ENCODE results near the gene CNN2.

CNN2 gene

DNA sequence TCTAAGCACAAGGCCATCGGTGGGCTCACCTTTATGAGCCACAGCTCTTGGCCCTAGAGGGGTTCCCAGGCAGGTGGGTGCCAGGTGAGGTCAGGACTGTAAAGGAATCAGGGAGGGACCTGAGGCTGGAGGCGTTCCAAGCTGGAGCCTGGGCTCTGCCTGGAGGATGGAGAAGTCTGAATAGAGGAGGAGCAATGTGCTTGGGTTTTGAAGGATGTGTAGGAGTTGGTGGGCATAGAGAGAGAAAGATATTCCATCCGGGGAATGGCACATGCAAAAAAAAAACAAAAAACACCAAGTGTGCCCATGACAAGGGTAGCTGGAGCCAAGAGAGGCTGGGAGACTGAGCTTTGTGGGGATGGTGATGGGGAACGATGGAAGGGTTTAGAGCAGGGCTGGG lies 23.8 kb upstream of the CNN2 start:
- TF ChIP-seq, protein P1, sequence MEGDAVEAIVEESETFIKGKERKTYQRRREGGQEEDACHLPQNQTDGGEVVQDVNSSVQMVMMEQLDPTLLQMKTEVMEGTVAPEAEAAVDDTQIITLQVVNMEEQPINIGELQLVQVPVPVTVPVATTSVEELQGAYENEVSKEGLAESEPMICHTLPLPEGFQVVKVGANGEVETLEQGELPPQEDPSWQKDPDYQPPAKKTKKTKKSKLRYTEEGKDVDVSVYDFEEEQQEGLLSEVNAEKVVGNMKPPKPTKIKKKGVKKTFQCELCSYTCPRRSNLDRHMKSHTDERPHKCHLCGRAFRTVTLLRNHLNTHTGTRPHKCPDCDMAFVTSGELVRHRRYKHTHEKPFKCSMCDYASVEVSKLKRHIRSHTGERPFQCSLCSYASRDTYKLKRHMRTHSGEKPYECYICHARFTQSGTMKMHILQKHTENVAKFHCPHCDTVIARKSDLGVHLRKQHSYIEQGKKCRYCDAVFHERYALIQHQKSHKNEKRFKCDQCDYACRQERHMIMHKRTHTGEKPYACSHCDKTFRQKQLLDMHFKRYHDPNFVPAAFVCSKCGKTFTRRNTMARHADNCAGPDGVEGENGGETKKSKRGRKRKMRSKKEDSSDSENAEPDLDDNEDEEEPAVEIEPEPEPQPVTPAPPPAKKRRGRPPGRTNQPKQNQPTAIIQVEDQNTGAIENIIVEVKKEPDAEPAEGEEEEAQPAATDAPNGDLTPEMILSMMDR (conservative IDR thresholded peaks at IDR 0.05; ENCODE audit: low read length): no peak
- no peak for DNase-seq (ENCODE audit: low read depth)
- no peak overlapping the region for H3K4me3 ChIP-seq (ENCODE audit: low read length)

DNA sequence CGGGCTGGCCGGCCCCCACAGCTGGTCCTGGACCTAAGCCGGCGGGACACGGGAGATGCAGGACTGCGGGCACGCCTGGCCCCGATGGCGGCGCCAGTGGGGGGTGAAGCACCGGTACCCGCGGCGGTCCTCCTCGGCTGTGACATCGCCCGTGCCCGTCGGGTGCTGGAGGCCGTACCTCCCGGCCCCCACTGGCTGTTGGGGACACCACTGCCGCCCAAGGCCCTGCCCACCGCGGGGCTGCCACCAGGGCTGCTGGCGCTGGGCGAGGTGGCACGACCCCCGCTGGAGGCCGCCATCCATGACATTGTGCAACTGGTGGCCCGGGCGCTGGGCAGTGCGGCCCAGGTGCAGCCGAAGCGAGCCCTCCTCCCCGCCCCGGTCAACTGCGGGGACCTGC lies 23.1 kb upstream of the CNN2 start:
- TF ChIP-seq, protein P1 (conservative IDR thresholded peaks at IDR 0.05; ENCODE audit: low read length): no peak
- DNase-seq (ENCODE audit: low read depth): no peak
- no peak overlapping the region for H3K4me3 ChIP-seq (ENCODE audit: low read length)

DNA sequence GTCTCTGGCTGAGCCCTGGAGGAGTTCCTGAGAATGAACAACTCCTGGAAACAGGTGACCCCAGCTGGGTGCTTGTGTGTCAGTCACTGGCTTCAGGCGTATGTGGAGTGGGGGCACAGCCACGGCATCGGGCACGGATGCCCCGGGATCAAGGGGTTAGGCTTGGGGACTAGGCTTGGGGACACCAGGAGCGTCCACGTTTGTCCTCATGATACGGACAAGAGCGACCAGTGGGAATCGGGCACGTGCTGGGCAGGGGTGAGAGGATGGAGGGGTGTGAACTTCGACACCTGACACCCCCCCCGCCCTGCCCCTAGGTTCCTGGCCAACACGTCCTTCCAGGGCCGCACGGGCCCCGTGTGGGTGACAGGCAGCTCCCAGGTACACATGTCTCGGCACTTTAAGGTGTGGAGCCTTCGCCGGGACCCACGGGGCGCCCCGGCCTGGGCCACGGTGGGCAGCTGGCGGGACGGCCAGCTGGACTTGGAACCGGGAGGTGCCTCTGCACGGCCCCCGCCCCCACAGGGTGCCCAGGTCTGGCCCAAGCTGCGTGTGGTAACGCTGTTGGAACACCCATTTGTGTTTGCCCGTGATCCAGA lies 22.1 kb upstream of the CNN2 start:
- TF ChIP-seq, protein P1 (conservative IDR thresholded peaks at IDR 0.05; ENCODE audit: low read length): no peak
- DNase-seq (ENCODE audit: low read depth): no peak
- H3K4me3 ChIP-seq (ENCODE audit: low read length): no peak overlapping the region

DNA sequence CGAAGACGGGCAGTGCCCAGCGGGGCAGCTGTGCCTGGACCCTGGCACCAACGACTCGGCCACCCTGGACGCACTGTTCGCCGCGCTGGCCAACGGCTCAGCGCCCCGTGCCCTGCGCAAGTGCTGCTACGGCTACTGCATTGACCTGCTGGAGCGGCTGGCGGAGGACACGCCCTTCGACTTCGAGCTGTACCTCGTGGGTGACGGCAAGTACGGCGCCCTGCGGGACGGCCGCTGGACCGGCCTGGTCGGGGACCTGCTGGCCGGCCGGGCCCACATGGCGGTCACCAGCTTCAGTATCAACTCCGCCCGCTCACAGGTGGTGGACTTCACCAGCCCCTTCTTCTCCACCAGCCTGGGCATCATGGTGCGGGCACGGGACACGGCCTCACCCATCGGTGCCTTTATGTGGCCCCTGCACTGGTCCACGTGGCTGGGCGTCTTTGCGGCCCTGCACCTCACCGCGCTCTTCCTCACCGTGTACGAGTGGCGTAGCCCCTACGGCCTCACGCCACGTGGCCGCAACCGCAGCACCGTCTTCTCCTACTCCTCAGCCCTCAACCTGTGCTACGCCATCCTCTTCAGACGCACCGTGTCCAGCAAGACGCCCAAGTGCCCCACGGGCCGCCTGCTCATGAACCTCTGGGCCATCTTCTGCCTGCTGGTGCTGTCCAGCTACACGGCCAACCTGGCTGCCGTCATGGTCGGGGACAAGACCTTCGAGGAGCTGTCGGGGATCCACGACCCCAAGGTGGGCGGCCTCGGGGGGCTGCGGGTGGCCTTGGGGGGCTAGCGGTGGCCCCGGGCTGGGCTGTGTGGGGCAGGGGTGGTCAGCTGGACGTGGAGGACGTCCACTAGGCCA lies 21.4 kb upstream of the CNN2 start:
- no peak for DNase-seq (ENCODE audit: low read depth)
- no peak overlapping the region for H3K4me3 ChIP-seq (ENCODE audit: low read length)
- TF ChIP-seq, protein P1 (conservative IDR thresholded peaks at IDR 0.05; ENCODE audit: low read length): no peak

DNA sequence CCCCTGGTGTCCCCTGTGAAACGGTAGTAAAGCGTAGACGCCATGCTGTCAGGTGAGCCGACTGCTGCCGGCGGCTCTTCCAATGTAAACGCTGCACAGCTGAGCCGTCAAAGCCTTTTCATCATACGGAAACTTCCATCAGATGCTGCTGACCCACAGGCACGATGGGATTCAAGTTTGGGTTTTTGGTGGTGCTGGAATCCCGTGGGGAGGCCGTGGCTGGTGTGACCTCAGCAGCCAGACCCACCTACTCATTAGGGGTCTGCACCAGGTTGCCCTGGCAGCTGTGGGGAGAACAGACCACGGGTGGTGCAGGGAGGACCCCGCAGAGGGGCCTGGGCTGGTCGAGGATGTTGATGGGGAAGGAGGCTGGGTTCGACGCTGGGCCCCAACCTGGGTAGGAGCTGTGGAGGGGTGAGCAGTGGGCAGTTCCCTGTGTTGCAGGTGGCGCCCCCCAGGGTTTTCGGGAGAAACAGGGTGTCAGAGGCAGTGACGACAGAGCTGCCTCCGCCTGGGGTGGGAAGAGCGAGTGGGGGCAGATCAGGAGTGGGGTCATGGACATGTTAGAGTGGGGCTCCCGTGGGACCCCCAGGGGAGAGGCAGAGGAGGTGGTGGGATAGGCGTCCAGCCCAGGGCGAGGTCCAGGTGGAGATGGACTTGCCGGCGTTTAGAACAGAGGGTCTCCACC lies 19.6 kb upstream of the CNN2 start:
- DNase-seq (ENCODE audit: low read depth): no peak
- no peak overlapping the region for H3K4me3 ChIP-seq (ENCODE audit: low read length)
- TF ChIP-seq, protein P1 (conservative IDR thresholded peaks at IDR 0.05; ENCODE audit: low read length): no peak

DNA sequence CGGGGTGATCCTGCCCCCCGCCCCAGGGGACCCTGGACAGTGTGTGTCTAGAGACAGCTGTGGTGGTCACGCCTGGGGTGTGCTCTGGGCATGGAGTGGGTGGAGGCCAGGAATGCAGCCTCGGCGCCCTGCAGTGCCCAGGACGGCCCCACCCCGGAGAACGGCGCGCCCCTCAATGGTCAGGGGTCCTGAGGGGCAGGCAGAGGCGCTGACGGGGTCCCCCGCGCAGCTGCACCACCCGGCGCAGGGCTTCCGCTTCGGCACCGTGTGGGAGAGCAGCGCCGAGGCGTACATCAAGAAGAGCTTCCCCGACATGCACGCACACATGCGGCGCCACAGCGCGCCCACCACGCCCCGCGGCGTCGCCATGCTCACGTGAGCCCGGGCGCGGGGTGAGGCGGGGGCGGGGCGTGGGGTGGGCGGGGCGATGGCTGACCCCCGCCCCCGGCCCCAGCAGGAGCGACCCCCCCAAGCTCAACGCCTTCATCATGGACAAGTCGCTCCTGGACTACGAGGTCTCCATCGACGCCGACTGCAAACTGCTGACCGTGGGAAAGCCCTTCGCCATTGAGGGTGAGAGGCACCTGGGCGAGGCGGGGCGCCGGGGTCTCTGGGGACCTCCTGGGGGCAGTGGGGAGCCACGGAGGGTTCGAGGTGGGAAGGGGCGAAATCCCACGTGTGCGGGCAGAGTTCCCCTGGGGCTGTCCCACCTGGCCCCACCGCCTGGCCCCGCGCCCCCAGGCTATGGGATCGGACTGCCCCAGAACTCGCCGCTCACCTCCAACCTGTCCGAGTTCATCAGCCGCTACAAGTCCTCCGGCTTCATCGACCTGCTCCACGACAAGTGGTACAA lies 18.8 kb upstream of the CNN2 start:
- H3K4me3 ChIP-seq (ENCODE audit: low read length): no peak overlapping the region
- DNase-seq (ENCODE audit: low read depth): no peak
- TF ChIP-seq, protein P1 (conservative IDR thresholded peaks at IDR 0.05; ENCODE audit: low read length): no peak
